Effector memory CD4-positive, alpha-beta T cell (primary cell): Measurements from ENCODE around the gene LRP2BP.

ENCODE experiments used
- DNase-seq, 3 donors: peaks; one replicate each; pipeline ENCODE4 v3.0.0-alpha.2; 2020
- H3K27ac ChIP-seq: 2 replicates; pipeline ENCODE4 v1.7.0; 2013; ENCODE audit warnings: mild to moderate bottlenecking, low read length, moderate library complexity; ENCODE audit not compliant: insufficient read depth, poor library complexity, severe bottlenecking
- H3K27me3 ChIP-seq: replicated peaks from 2 replicates; pipeline ENCODE4 v1.7.0; 2013; ENCODE audit warnings: mild to moderate bottlenecking, low read length; ENCODE audit not compliant: insufficient read depth, control insufficient read depth, poor library complexity, severe bottlenecking
- H3K36me3 ChIP-seq: 2 replicates; pipeline ENCODE4 v1.7.0; 2013; ENCODE audit warnings: mild to moderate bottlenecking, low read length, moderate library complexity; ENCODE audit not compliant: control insufficient read depth, insufficient read depth
- H3K4me1 ChIP-seq: 2 replicates; pipeline ENCODE4 v1.7.0; 2013; ENCODE audit warnings: low read length, mild to moderate bottlenecking; ENCODE audit not compliant: control insufficient read depth, insufficient read depth, poor library complexity, severe bottlenecking
- H3K4me3 ChIP-seq: 2 replicates; pipeline ENCODE4 v1.7.0; 2013; ENCODE audit warnings: low read length, low read depth, mild to moderate bottlenecking; ENCODE audit not compliant: insufficient read depth, poor library complexity, severe bottlenecking
- H3K9me3 ChIP-seq: 2 replicates; pipeline ENCODE4 v1.7.0; 2013; ENCODE audit warnings: mild to moderate bottlenecking, low read length, moderate library complexity; ENCODE audit not compliant: control insufficient read depth
- total RNA-seq, 3 donors: gene quantifications; one replicate each; lab custom pipeline; 2026; lab: John Stamatoyannopoulos, UW

Gene LRP2BP
- total RNA-seq, result 9.1 to 11.1 (median 9.7) reads per million in 3 donors

- peak within 1 kb of the TSS; percentile 85 for H3K4me3 ChIP-seq
- no peak for DNase-seq
- H3K36me3 ChIP-seq, result peaks cover 10% of the 10 kb centered on the region
These were observed at the start of gene LRP2BP for GRCh38 chr4:185395238-185395955. Gene LRP2BP, minus strand, starts transcription at chr4:185395924. Its CDS starts 17,738 bp downstream, at chr4:185378186.

DNA sequence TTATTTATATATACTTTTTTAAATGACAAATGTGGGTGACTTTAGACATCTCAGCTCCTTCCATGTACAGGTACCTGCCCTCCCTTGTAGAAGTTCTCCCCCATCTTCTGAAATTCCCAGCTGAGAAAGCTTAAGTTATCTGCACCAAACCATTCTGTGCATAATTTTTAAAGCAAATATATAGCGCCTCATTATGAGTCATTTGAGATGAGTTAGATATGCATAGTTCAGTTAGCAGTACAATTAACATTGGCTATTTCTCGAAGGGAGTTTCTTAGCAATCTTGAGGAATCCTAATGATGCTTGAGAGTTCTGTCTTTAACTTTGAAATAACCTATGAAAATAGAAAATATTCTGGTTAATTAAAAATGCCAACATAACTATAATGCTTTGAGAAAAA, 49.5 kb upstream of the LRP2BP start:
- H3K9me3 ChIP-seq, result no peaks in the 10 kb centered on the region
- no peak overlapping the region for H3K27ac ChIP-seq
- no peak overlapping the region for H3K4me3 ChIP-seq
- H3K4me1 ChIP-seq, result no peaks in the 10 kb centered on the region
- no peaks in the 10 kb centered on the region for H3K27me3 ChIP-seq
- no peaks in the 10 kb centered on the region for H3K36me3 ChIP-seq
- no peak for DNase-seq

More at GRCh38 chr4:185395238-185395955, at the start of gene LRP2BP:
- peak within 1 kb of the TSS; percentile 94 for H3K27ac ChIP-seq
- H3K27me3 ChIP-seq, result no peaks in the 10 kb centered on the region
- peaks cover 18% of the 10 kb centered on the region for H3K4me1 ChIP-seq
- no peaks in the 10 kb centered on the region for H3K9me3 ChIP-seq

DNA sequence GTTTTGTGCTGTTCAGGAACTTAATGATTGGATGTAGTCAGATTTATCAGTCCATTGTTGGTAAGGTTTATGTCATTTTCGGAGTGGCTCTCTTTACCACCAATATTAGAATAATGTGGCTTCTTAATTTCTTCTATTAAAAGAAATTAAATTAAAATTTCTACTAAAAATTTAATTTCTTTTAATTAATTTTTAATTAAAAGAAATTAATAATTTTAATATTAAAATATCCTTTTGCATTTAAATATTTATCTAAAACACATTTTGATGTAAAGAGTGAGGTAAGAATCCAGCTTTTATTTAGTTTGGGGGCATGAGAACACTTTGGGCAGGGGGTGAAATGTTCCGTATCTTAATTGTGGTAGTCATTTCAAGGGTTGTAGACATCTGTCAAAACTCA, 45.8 kb upstream of the LRP2BP start:
- Histone ChIP-seq H3K9me3 (no peaks in the 10 kb centered on the region), H3K4me3 (no peak overlapping the region), H3K27ac (no peak overlapping the region), H3K27me3 (no peaks in the 10 kb centered on the region), H3K36me3 (no peaks in the 10 kb centered on the region), H3K4me1 (no peaks in the 10 kb centered on the region)
- DNase-seq, result no peak

DNA sequence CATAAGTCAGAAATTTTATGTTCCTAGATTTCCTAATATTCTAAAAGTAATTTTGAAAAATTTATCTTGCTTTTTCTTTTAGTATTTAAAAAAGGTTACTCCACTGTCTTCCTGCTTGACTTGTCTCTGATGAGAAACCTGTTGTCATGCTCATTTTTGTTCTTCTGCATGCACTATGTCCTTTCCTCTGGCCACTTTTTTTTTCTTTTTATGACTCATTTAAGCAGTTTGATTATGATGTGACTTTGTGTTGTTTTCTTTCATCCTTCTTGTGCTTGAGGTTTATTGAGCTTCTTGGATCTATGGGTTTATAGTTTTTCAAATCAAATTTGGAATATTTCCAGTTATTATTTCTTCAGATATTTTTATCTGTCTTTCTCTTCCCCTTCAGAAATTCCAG, 42.1 kb upstream of the LRP2BP start:
- Histone ChIP-seq H3K4me3 (no peak overlapping the region), H3K27ac (no peak overlapping the region), H3K9me3 (no peaks in the 10 kb centered on the region), H3K4me1 (no peaks in the 10 kb centered on the region), H3K27me3 (no peaks in the 10 kb centered on the region), H3K36me3 (no peaks in the 10 kb centered on the region)
- DNase-seq, result no peak

GRCh38 chr4:185435466-185435865, 39.7 kb upstream of the LRP2BP start:
- H3K4me1 ChIP-seq, result no peaks in the 10 kb centered on the region
- no peaks in the 10 kb centered on the region for H3K9me3 ChIP-seq
- no peak for DNase-seq
- H3K4me3 ChIP-seq, result no peak overlapping the region
- H3K36me3 ChIP-seq, result no peaks in the 10 kb centered on the region
- no peak overlapping the region for H3K27ac ChIP-seq
- H3K27me3 ChIP-seq, result no peaks in the 10 kb centered on the region

GRCh38 chr4:185429660-185430059, 33.9 kb upstream of the LRP2BP start:
- no peak overlapping the region for H3K4me3 ChIP-seq
- peaks cover 9% of the 10 kb centered on the region for H3K4me1 ChIP-seq
- H3K27me3 ChIP-seq, result no peaks in the 10 kb centered on the region
- no peaks in the 10 kb centered on the region for H3K9me3 ChIP-seq
- DNase-seq, result no peak
- H3K36me3 ChIP-seq, result no peaks in the 10 kb centered on the region
- H3K27ac ChIP-seq, result no peak overlapping the region

DNA sequence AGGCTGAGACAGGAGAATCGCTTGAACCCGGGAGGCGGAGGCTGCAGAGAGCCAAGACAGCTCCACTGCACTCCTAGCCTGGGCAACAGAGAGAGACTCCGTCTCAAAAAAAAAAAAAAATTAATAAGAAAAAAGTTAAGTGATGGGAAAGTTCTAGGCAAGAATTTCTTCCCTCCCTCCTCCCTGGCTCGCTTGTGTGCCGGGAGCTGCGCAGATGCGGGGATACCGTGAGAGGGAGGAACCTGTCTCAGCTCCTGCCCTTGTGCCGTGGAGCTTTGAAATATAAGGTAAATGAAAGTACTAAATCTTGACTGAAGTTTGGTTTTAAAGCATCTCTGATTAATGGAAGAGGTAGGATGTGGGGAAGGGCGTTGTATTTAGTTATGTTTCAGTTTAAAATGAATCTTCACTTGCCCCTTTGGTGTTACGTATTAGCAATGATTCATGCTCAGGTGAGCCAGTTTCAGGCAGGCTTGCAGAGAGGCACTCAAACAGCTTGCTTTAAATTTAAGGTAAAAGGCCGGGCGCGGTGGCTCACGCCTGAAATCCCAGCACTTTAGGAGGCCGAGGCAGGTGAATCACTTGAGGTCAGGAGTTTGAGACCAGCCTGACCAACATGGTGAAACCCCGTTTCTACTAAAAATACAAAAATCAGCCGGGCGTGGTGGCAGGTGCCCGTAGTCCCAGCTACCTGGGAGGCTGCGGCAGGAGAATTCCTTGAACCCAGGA, 31.4 kb upstream of the LRP2BP start:
- Histone ChIP-seq H3K27ac (no peak overlapping the region), H3K9me3 (no peaks in the 10 kb centered on the region), H3K36me3 (no peaks in the 10 kb centered on the region), H3K4me1 (peaks cover 10% of the 10 kb centered on the region), H3K4me3 (no peak overlapping the region), H3K27me3 (no peaks in the 10 kb centered on the region)
- no peak for DNase-seq

- Histone ChIP-seq H3K36me3 (no peaks in the 10 kb centered on the region), H3K27me3 (no peaks in the 10 kb centered on the region), H3K4me3 (peak within 1 kb of the TSS; percentile 78), H3K9me3 (no peaks in the 10 kb centered on the region), H3K27ac (peak within 1 kb of the TSS; percentile 99), H3K4me1 (peaks cover 10% of the 10 kb centered on the region)
- peak; percentile 81 to 88 (median 83) for DNase-seq
These were observed 30.1 kb upstream of the LRP2BP start, which contains the start of gene UFSP2 for GRCh38 chr4:185425647-185426352. Gene UFSP2, minus strand, starts transcription at chr4:185425964. Its CDS starts 96 bp downstream, at chr4:185425868.

- Histone ChIP-seq H3K9me3 (no peaks in the 10 kb centered on the region), H3K4me1 (peaks cover 10% of the 10 kb centered on the region), H3K36me3 (no peaks in the 10 kb centered on the region), H3K27ac (peak overlapping the region; percentile 99), H3K4me3 (peak overlapping the region; percentile 78), H3K27me3 (no peaks in the 10 kb centered on the region)
- DNase-seq, result no peak
These were observed 29.4 kb upstream of the LRP2BP start for GRCh38 chr4:185424905-185425646.
